GM18498 (cell line): Measurements from ENCODE around the gene C12orf57.

Source experiments
- ATAC-seq: cut with Tn5 transposase; IDR thresholded peaks from one replicate; pipeline ENCODE4 v1.9.1; 2021; ENCODE audit warnings: mild to moderate bottlenecking, moderate library complexity; ENCODE audit not compliant: unreplicated experiment

C12orf57 gene

DNA sequence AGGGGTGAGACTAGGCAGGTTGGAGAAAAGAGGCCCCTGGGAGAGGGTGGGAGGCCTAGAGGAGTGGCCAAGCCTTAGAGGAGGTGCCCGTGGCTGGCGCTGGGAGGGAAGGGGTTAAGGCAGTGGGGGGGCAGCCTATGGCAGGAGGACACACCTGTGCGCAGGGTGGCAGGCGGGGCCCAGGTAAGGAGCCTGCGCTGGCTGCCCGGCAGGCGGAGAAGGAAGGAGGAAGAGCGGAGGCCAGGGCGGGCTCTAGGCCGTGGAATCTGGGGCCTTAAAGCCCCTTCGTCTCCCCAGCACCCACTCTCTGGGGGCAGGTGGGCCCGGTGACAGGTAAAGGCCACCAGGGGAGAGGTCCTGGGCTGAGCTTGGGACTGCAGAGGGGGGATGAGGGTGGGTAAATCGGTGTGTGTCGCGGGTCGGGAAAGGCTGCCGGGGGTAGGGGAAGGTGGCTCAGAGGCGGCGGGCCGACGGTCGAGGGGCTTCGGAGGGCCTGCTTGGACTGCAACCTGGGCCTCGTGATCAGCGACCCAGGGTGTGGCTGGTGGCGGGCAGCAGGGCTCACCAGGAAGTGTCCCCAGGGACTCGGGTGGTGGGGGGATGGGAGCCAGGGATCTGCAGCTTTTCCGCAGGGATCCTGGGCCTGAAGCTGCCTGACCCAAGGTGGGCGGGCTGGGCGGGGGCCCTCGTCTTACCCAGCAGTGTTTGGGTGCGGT lies 19.4 kb downstream of the C12orf57 start:
- no peak for ATAC-seq

DNA sequence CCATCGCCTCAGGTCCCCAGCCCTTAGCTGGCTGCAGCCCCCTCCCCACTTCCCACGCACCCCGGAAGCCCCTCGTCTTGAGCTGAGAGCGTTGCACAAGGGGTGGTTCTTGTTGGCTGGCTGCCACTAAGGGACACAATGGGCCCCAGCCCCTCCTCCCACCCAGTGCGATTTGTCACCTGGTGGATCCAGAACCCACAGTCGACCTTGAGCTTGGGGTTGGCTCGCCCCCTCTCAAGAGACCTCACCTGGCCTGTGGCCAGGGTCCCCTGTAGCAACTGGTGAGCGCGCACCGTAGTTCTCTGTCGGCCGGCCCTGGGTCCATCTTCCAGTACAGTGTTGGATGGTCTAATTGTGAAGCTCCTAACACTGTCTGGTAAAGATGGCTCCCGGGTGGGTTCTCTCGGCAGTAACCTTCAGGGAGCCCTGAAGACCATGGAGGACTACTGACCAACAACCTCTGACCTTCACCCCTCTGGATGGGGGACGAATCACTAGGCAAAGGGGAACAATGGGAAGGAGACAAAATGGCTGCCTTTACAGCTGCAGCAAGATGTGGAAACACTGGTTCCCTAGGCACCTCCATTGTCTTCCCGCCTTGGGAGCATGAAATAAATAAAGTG lies 20.1 kb downstream of the C12orf57 start:
- no peak for ATAC-seq

DNA sequence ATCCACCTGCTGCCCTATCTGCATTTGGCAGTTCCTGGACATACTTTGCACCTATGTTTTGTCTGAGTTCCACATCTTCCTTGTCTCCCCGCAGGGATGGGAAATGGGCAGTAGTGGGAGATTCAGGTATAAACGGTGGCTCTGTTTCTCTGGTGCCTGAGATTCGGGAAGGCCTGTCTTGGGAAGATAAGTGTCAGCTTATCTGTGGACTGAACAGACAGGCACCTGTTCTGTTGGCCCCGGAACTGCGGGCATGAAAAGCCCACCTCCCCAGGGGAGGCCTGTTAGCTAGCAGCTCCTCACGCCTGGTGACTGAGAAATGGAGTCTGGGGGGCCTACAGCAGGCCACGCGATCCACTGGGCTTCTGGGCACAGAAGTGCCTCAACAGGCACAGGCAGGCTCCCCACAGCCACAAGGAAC lies 20.8 kb downstream of the C12orf57 start:
- ATAC-seq = no peak

DNA sequence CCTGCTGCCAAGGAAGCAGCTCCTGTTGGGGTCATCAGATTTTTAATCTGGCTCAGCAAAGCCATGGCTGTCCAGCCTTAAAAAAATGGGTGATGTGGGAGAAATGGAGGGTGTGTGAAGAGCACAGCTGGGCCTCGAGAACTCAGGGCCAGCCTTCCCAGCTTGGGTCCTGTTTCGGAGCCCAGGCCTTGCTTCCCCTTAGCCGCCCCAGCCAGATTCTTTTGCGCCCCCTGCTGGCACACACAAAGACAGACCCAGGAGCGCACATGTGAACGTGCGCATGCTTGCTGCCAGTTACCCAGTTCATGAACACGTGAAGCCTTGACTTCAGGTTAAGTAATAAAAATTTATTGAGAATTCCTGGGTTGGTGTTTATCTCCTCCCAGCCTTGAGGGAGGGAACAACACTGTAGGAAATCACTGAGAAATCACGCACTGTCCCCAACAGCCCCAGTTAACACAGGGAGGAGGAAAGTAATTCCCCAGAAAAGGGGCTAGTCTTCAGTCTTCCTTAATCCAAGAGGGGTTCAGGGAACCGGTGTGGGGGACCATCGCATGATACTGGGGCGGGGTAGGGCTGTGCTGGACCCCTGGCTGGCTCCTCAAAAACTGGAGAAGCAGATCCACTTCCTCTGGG lies 21.3 kb downstream of the C12orf57 start:
- ATAC-seq = peak; percentile 44

DNA sequence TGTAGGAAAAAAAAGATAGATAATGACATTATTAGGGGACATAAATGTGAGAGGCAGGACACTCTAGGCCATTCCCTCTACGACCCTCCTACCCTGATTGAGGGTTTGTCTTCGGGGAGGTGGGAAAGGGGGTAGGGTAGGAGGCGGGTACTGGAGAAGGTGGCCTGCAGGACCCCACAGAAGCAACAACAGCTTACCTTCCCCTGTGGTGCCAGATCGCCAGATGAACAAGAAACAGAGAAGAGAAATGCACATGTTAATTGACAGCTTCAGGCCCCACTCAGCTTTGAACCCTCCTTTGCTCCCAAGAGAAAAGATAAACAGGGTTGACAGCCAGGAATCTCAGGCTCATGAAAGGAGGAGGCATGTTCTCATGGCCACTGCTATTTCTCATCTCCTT lies 21.9 kb downstream of the C12orf57 start:
- ATAC-seq = no peak

DNA sequence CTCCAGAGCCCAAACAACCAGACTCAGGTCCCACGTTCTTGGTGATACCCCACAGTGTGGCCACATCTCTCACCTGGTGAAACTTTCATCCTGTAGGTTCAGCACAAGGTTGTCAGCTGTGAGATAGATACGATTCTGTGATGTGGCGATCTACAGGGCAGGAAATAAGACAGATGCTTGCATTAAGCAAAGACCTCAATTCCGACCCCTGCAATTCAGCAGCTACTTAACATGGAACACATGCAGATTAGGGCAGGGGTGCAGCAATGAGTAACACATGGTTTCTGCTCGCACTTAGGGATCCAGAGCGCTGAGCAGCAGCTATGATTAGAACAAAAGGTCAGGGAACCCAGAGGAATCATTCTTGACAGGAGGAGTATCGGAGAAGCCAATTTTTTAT lies 22.5 kb downstream of the C12orf57 start:
- no peak for ATAC-seq

DNA sequence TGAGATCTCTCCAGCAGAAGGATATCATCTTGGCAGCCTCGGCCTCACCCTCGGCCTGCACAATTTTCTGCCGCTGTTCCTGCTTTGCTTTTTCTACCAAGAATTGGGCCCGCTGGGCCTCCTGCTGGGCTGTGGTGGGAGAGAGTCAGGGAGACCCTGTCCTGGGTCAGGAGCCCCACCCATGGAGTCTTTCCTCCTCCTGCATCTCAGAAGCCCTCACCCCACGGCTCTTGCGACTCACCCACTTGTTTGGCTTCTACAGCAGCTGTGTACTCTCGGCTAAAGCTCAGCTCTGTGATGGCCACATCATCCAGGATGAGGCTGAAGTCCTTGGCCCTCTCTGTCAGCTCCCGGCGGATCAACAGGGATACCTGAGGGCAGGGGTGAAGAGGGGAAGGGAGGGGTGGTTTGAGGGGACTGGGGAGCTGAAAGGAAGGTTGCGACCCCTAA lies 23.9 kb downstream of the C12orf57 start:
- no peak for ATAC-seq

DNA sequence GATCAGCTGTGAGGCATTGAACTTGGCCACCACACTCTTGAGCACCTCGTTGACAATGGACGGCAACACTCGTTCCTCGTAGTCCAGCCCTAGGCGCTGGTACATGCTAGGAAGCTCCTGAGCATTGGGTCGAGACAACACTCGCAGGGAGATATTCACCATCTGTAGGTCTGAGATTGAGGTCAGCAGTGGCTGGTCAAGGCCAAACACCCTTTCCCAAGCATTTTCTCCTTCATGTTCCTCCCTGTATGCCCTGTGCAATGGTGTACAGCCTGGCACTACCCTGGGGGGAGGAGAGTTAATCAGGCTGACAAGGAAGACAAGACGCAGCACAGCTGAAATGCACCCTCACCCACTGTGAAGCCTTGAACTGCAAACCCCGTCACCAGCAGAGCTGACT lies 24.6 kb downstream of the C12orf57 start:
- no peak for ATAC-seq

DNA sequence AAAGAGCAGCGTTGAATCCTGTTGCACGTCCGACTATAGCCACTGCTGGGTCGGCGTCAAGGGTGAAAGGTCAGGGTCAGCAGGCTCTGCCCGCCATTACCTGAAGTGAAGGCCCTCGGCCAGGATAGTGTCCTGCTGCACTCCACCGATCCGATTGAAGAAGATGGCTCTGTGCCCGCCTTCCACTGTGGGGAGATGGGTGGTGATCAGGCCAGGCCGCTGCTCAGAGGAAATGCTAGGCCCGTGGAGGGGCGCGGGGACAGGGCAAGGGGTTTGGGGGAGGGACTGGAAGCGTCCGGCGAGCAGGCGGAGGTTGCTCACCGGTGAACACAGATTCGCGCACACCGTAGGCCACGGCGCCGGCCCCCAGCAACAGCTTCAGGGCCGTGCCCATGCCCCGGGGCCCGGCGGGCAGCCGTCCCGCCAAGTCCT lies 26.3 kb downstream of the C12orf57 start:
- ATAC-seq = no peak

DNA sequence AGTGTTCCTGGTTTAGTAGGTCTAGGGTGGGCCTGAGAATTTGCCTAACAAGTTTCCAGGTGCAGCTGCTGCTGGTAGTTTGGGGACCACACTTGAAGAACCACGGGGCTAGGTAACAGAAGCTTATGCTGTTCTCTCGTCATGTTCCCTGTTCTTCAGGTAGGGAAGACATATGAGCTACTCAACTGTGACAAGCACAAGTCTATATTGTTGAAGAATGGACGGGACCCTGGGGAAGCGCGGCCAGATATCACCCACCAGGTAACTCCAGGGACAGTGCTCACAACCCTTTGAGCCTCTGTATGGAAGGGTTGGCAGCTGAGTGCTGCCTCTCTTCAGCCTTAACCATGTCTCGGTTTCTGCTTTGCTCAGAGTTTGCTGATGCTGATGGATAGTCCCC lies 30.4 kb downstream of the C12orf57 start:
- ATAC-seq = no peak

DNA sequence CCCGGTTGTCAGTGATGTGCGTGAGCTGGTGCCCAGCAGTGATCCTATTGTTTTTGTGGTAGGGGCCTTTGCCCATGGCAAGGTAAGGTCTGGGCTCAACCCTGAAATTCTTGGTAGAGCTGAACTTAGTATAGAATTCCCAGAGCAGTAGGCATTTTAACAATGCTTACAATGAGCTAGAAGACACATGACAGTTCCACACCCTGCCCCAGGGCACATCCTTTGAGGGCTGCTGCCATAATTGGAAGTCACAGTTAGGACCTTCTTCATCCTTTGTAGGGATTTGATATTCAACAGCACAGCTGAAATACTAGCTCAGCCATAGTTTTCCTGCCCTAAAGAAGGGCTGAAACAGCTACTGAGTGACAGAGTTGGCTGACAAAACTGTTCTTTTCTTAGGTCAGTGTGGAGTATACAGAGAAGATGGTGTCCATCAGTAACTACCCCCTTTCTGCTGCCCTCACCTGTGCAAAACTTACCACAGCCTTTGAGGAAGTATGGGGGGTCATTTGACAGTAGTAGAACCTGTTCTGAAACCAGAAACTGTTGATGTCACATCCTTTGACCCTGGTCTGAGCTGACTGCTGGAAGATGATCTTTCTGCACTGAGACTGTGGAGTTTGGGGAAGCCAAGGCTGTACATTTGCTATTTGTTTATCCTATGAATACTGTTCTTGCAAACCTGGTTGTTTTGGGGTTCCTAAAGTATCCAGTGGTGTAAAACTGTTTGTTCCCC lies 31.6 kb downstream of the C12orf57 start:
- ATAC-seq = no peak

DNA sequence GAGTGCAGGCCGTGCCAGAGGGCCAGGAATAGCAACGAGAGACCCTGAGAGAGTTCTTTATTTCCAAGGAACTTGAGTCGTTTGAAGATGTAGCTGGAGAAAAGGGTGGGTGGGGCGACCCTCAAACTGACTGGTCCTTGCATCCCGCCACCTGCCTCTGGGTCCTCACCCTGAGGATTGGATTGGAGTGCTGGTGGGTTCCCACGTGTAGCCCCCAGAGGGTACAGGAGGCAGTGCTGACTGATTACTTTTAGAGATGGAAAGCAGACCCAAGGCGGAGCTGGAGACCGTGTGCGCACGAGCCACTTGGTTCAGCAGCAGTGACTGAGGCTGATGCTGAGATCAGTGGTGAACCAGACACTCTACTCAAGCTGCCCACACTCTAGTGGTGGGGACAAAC lies 33.8 kb downstream of the C12orf57 start:
- no peak for ATAC-seq

DNA sequence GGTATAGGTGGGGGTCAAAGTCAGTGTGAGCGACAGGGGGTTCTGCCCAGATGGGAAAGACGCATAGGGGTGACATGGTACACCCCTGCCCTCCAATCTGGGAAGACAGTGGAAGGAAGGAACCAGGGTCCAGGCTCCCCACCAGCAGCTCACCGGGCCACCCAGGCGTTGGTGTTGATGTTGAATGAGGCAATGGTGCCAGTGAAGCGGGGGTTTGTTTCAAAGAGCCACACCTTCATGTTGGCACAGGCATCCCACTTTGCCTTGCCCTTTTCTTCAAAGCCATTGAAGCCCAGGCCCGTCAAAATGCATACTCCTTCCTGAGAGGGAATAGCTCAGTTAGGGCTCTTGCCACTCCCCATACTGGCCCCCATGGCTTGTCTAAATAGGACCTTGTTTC lies 34.4 kb downstream of the C12orf57 start:
- no peak for ATAC-seq

DNA sequence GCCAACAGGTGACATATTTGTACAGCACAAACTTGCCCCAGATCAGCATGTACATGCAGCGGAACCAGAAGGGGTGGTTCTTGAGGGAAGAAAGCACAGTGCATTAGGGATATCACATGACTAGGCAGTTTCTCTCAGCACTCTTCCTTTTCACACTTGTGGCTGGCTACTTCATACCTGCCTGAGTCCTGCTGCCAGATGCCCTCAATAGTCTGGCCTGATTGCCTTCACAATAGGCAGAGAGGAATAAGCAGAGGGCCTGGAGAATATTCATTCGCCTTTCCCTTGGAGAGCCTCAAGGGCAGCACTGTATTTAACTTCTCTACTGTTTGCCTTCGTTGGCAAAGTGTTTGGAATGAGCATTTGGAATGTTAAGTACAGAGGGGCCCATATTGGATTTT lies 34.8 kb downstream of the C12orf57 start:
- no peak for ATAC-seq

DNA sequence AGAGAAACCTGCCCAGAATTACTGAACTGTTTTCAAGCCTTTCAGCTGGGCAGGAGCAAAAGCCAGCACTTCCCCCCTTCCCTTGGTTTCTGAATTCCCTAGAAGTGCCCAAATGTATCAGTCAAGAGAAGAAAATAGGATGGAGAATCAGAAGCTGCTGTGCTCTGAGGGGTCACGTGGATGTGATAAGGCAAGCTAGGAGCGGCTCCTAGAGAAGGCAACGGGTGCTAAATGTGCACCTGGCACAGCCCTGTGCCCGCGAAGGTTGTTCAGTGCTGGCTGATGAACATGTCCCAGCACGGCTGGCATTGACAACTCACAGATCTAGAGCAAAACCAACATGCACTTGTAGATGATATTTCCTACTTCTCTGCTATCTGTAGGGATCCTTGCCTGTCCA lies 35.2 kb downstream of the C12orf57 start:
- ATAC-seq = no peak

DNA sequence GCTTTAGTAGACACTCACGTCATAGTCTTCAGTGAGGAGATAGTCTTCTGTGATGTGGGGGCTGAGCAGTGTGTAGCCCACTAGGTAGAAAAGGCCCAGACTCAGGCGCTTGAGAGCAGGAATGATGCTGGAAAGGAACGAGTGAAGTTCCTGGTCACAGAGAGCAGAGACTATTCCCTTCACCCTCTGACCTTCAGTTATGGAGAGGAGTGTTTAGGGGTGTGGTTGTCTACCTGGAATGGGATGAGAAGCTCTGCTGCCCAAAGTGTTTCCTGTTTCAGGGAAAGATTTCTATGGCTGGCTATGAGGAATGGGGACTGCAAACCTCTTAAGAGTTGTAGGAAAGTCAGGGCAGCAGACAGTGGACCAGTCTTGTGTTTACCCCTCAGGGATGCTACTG lies 35.6 kb downstream of the C12orf57 start:
- no peak for ATAC-seq

DNA sequence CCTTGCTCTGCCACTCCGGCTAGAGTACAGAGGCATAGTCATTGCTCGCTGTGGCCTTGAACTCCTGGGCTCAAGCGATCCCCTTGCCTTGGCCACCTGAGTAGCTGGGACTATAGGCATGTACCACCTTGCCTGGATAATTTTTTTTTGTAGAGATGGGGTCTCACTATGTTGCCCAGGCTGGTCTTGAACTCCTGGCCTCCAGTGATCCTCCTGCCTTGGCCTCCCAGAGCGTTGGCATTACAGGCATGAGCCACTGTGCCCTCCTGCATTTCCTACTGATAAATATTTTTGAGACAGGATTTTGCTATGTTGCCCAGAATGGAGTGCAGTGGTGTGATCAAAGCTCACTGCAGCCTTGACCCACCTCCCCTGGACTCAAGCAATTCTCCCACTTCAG lies 36.3 kb downstream of the C12orf57 start:
- ATAC-seq = no peak

DNA sequence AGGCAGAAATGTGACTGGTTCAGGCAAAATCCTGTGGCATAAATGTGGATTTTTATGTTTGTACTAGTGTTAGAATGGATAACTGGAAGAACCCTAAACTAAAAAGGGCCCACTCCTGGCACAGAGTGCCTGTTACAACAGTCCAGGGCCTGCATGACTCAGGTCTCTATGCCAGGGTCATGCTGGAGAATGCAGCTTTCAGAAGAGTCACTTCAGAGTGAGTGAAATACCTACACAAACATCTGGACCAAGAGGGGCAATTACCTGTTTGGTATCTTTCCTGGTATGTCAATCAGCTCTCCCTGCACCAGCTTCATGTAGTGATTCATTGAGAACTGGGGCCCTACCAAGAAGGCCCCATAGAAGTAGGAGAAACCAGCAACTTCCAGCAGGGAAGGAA lies 36.9 kb downstream of the C12orf57 start:
- no peak for ATAC-seq

DNA sequence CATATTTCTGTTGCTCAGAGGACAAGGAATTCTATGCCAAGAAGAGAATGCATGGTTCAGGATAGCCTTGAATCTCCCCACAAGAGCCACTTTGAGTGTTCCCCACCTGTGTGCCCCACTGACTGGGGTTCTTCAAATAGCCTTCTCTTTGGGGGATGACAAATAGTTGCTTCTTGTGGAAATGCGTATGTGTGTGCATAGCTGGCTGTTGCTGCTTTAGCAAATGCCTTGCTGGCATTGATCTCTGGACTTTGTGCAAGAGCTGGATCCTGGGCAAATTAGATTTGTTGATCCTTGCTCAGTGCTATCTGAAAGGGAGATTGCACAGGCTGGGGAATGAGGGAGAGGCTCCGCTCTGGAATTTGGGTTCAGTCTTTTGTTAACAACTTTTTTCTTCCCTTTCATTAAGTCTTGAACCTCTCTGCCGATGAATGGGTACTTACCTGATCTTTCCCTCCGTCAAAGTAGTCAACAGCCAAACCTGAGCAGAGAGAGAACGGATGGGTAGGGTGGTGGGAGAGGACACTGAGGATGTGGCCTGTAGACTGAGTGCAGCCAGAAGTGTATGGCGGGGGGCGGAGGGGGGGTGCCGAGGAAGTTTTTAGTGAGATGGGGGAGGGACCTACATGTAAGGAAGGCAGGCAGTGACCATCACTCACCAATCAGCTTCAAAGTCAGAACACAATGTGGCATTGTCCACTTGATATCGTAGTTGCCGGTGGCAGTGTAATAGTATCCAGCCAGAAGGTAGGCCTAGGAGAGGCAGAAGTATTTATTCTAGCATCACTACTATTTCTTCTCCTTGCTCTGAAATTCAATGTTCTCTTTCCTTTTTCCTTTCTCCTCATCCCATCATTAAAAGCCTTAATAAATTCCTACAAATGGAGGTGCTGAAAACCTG lies 37.6 kb downstream of the C12orf57 start:
- no peak for ATAC-seq

DNA sequence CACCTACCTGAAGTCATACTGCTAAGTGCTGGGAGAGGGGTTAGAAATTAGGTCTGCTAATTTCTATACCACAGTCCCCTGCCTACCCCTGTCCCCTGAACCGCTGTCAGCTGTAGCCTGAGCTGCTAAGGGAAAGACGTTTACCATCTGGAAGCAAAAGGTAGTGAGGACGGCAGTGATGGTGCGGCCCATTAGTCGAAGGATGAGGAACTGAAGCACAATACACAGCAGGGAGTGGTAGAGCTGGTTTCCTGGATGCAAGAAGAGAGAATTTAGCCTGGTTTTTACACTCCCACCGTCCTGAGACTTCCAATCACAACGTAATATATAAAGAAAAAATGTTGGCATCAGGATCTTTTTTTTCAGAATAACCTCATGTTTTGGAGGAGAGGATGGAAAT lies 38.7 kb downstream of the C12orf57 start:
- ATAC-seq = no peak
